GM13977 (cell line): ENCODE data around the gene ELAC1.
"Not testable (repeated sequence)": the region's sequence is repeated elsewhere in the genome, so short reads cannot be mapped to it uniquely, and the experiment has no call there.

Experiments
- DNase-seq: peaks from one replicate; pipeline ENCODE4 v3.0.0; 2012; ENCODE audit warnings: low spot score
- in situ Hi-C: fragments of 300-500 bp; cut with MboI; formaldehyde crosslinking; loops from one replicate; pipeline ENCODE4 v1.12.0; 2022; ENCODE audit warnings: low sequenced_read_pairs, low pct_unique_long_range_greater_than_20kb, mixed read lengths, inconsistent platforms; ENCODE audit not compliant: unreplicated experiment
- TF ChIP-seq, protein P1 (sequence below): IDR thresholded peaks from 2 replicates; pipeline ENCODE4 v1.5.1; 2012; ENCODE audit warnings: mild to moderate bottlenecking, control low read depth; ENCODE audit not compliant: insufficient read depth; ENCODE audit errors: extremely low read depth, missing control alignments

The ELAC1 gene

DNA sequence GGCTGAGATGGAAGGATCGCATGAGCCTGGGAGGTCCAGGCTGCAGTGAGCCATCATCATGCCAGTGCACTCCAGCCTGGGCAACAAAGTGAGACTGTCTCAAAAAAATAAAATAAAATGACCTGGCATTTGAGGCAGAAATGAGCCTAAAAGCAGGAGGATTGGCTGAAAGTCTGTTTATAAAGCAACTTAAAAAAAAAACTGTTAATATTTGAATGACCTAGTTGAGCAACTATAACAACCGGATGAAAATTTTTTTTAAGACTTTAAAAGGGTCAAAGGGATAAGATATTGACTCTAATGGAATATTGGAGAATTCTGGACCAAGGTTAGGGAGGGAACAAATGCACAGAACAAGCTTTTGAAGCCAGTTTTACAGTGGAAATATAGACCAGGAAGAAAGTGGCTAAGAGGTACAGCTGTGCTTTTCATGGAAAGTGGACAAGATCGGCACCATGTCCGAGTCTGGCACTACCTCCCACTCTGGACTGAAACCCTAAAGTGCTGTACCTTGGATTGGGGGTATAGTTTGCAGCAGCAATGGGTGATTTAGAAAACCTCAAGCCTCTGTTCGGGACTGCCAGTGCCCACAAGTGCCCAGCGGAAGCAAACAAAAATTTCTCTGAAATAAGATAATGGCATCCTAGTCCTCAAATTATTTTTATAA is 33.2 kb upstream of the ELAC1 start:
- no peak for DNase-seq
- in situ Hi-C loops = no loop called here
- TF ChIP-seq, protein P1, sequence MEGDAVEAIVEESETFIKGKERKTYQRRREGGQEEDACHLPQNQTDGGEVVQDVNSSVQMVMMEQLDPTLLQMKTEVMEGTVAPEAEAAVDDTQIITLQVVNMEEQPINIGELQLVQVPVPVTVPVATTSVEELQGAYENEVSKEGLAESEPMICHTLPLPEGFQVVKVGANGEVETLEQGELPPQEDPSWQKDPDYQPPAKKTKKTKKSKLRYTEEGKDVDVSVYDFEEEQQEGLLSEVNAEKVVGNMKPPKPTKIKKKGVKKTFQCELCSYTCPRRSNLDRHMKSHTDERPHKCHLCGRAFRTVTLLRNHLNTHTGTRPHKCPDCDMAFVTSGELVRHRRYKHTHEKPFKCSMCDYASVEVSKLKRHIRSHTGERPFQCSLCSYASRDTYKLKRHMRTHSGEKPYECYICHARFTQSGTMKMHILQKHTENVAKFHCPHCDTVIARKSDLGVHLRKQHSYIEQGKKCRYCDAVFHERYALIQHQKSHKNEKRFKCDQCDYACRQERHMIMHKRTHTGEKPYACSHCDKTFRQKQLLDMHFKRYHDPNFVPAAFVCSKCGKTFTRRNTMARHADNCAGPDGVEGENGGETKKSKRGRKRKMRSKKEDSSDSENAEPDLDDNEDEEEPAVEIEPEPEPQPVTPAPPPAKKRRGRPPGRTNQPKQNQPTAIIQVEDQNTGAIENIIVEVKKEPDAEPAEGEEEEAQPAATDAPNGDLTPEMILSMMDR = no peak

DNA sequence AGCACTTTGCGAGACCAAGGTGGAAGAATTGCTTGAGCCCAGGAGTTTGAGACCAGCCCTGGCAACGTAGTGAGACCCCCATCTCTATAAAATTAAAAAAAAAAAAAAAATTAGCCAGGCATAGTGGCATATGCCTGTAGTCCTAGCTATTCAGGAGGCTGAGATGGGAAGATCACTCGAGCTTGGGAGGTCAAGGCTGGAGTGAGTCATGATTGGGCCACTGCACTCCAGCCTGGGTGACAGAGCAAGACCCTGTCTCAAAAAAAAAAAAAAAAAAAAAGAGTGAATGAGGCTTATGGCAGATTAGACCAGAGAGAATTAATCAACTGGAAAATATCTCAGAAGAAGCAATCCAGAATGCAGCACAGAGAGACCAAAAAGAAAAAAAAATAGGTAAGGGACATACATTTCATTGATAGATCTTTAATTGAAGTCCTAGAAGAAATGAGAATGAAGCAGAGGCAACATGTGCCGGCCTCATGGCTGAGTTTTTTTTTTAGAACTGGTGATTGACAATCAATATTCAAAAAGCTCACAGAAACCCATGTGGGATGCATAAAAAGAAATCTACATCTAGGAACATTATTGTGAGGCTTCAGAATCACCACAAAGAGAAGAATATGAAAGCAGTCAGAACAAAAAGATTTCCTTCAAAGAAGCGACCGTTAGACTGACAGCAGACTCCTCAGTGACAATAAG is 32.2 kb upstream of the ELAC1 start:
- no peak for DNase-seq
- TF ChIP-seq, protein P1 = no peak
- in situ Hi-C loops = no loop called here

GRCh38 chr18:50937183-50937582 is 30.7 kb upstream of the ELAC1 start:
- DNase-seq = no peak
- in situ Hi-C loops = no loop called here
- TF ChIP-seq, protein P1 = no peak

- in situ Hi-C loops = no loop called here
- TF ChIP-seq, protein P1 = no peak
- DNase-seq = no peak
These were observed 28.9 kb upstream of the ELAC1 start for GRCh38 chr18:50938912-50939311.

GRCh38 chr18:50944245-50944932 is 23.5 kb upstream of the ELAC1 start:
- in situ Hi-C loops = no loop called here
- TF ChIP-seq, protein P1 = no peak
- no peak for DNase-seq

DNA sequence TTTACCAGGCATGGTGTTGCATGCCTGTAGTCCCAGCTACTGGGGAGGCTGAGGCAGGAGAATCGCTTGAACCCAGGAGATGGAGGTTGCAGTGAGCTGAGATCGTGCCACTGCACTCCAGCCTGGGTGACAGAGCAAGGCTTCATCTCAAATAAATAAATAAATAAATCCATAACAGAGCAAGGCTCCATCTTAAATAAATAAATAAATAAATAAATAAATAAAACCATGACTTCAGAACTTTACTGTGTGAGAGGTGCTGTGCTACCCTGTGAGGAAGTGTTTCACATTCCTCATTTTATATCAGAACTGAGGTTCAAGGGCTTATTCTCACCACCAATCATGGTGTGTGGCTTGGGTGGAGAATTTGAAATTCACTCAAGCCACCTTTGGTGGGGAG is 21.9 kb upstream of the ELAC1 start:
- in situ Hi-C loops, DNase-seq: not testable (repeated sequence)

DNA sequence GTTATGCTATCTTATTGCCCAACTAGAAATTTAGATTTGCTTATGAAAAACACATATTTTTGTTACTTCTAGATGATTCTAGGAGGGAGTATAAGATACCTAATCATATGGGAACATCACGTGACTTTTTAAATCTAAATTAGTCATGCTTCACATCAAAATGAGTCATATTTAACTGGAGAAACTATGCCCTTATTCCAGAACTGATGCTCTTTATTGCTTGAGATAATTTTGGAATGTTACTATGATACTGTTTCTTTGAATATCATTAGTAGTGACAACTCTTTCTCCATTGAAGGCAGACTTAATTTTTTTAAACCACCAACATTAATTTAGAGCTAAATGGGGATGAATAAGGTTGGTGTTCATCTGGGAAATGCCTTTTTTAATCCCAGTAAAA is 19.9 kb upstream of the ELAC1 start:
- DNase-seq = no peak
- TF ChIP-seq, protein P1 = no peak
- in situ Hi-C loops = no loop called here
